ENCODE data around the gene HSPD1. TPM values are rescaled to one million over a fixed set of nuclear protein-coding genes. Genes with fewer than 3 reads are reported as not detected.
A peak's percentile ranks its signal among the peaks of the same experiment; 100 is the strongest.

The HSPD1 gene
- 158 TPM for total RNA-seq

GRCh38 chr2:197499594-197500502, at the start of gene HSPD1, which contains the start of gene HSPE1:
HSPD1 (minus strand) TSS chr2:197499840; CDS start chr2:197498848, 992 bp downstream.
HSPE1 (plus strand) TSS chr2:197500379; CDS start chr2:197500437, 58 bp downstream.
- peak; percentile 98 for DNase-seq

GRCh38 chr2:197548582-197548981, 48.9 kb upstream of the HSPD1 start:
- DNase-seq: no peak

- no peak for DNase-seq
Measured at GRCh38 chr2:197547163-197547900, 47.7 kb upstream of the HSPD1 start.

- no peak for DNase-seq
Measured at GRCh38 chr2:197543206-197543605, 43.6 kb upstream of the HSPD1 start.

- DNase-seq: no peak
Measured at GRCh38 chr2:197539734-197540133, 40.1 kb upstream of the HSPD1 start.

GRCh38 chr2:197538412-197538811, 38.8 kb upstream of the HSPD1 start:
- DNase-seq: no peak

- DNase-seq: no peak
Measured at GRCh38 chr2:197517150-197517549, 17.5 kb upstream of the HSPD1 start.

GRCh38 chr2:197516393-197516761, 16.7 kb upstream of the HSPD1 start:
- DNase-seq: no peak

GRCh38 chr2:197515739-197516392, 16.2 kb upstream of the HSPD1 start, which contains the start of gene MOB4:
MOB4 (plus strand) TSS chr2:197516066; CDS start chr2:197516087, 21 bp downstream.
- peak; percentile 95 for DNase-seq

- peak; percentile 18 for DNase-seq
Measured at GRCh38 chr2:197515315-197515738, 15.7 kb upstream of the HSPD1 start.

- no peak for DNase-seq
Measured at GRCh38 chr2:197514754-197515153, 15.1 kb upstream of the HSPD1 start.

- DNase-seq: no peak
Measured at GRCh38 chr2:197513915-197514314, 14.3 kb upstream of the HSPD1 start.

GRCh38 chr2:197506658-197507057, 7.0 kb upstream of the HSPD1 start:
- no peak for DNase-seq

GRCh38 chr2:197504512-197504911, 4.9 kb upstream of the HSPD1 start:
- DNase-seq: no peak

- DNase-seq: no peak
Measured at GRCh38 chr2:197504000-197504399, 4.4 kb upstream of the HSPD1 start.

- DNase-seq: no peak
Measured at GRCh38 chr2:197502685-197503084, 3.0 kb upstream of the HSPD1 start.

GRCh38 chr2:197502201-197502600, 2.6 kb upstream of the HSPD1 start:
- no peak for DNase-seq

GRCh38 chr2:197500503-197501131, 977 bp upstream of the HSPD1 start:
- DNase-seq: no peak

- DNase-seq: peak; percentile 58
Measured at GRCh38 chr2:197498937-197499593, 575 bp downstream of the HSPD1 start.

GRCh38 chr2:197498235-197498936, 1.3 kb downstream of the HSPD1 start:
- DNase-seq: no peak

- no peak for DNase-seq
Measured at GRCh38 chr2:197497326-197497725, 2.3 kb downstream of the HSPD1 start.
